Fibroblast of skin of scalp (primary cell): ENCODE results near the gene TEKT1.
"Not testable (repeated sequence)": the region's sequence is repeated elsewhere in the genome, so short reads cannot be mapped to it uniquely, and the experiment has no call there.

ENCODE experiments used
- DNase-seq: peaks from one replicate; pipeline ENCODE4 v3.0.0-alpha.2; 2013

TEKT1 gene

DNA sequence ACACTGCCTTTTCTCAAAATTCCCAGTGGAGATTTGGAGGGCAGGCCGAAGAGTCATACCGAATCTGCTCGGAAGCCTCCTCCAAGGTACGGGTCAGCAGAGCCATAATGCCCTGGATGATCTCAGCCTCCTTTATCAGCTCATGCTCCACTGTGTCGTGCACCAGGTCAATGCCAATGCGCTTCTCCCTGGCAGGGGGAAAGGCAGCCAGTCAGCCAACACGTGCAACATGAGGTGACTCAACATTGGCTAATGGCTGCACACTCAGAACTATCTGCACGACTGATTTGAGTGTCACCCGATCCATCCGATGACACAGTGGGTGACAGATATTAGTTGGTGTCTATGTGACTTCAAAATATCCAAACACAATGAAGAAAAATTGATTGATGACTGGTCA, 15.8 kb downstream of the TEKT1 start:
- DNase-seq: no peak

DNA sequence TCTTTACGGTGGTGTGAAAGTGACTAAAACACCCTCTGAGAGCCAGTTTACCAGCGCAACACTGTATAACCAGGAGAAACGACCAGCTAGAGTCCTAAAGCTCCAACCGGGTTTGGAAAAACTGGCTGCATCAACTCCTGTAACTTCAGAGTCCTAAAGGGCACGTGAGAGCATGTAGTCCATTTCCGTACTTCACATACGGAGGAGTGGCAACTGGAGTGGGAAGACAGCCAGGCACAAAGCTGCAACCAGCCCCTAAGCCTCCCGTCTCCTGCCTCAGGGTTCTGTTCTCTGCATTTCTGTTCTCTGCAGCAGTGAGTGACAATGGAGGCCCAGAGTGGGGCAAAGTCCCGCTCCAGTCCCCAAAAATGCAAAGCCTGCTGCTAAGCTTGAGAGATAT, 19.2 kb downstream of the TEKT1 start:
- no peak for DNase-seq

DNA sequence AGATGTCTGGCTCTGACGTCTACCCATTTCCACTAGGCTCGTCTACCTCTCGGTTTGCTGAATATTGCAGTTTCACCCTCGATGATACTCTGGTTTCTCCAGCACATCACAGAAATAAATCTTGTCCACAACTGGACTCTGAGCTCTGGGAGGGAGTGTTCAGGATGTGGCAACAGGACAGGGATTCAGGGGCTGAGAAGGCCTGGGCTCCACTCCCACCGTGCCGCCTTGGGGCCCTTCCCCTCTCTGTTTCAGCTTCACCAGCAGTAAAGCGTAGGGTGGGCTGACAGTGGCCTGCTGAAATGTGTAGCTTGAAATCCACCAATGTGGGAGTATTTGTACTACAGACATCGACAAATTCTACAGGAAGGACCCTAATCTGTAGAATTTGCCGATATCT, 20.0 kb downstream of the TEKT1 start:
- no peak for DNase-seq

DNA sequence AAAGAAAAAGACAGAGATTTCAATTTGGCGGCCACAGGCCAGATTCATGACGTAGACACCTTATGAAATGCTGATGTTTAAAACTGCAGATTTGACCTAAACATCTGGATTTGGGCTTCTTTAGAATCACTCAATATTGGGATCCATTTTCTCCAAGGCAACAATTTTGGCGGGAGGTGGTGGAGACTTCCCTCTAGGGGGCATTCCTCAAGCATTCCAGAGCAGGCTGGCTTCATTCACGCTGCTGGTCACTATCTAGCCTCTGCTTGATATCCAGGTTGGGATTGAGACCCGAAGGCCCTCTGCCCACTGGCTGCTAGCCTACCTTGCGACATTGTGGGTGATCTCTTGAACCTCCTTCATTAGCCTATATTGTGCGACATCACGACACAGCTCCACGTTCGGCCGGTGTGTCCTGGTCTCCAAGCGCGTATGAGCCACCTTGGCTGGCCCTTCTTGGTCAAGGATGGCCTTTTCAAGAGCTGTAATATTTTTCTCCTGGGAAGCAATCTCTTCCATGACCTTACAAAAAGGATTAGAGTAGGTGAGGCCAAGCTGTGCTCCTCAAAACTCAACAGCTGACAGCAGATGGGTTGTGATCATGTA, 31.0 kb downstream of the TEKT1 start:
- DNase-seq: peak; percentile 21

DNA sequence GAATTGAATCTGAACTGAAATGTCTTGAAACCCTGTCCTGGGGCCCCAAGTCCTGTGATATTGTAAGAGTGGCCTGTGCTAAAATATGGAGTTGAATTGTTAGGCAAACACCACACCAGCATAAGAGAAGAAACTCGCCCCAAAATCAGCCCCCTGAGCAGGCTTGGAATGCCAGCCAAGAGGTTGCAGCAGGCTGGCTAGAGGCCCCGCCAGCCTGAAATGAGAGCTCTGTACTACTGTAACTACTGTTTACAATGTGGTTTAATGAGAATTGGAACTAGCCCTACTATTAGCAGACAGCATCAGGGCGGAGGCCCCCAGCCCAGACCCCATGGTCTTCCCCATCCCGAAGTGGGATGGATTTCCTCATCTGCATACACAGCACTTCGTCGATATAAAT, 31.8 kb downstream of the TEKT1 start:
- no peak for DNase-seq

DNA sequence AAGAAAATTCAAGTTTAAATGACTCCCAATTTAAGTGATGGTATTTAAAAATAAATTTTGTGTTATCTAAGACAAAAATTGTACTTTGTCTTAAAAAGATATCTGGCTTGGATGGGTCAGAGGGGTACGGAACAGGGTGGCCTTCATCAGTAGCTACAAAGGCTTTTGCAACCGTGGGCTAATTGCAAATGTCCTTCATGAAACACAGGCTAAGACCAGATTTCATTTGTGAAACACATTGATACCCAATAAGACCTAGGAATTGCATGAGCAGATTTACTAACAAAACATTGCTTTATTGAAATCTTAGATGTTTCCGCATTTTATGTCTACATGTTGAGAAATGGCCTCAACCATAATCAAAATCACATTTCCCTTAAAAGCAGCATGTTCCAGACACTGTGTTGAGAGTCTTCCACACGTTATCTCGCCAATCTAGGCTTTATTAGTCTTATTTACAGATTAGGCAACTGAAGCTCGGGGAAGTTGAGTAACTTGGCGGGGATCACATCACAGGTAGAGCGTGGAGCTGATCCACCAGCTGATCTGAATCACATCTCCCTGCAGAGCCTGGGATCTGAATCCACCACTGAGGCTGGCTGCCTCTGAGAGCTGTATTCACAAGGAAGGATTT, 33.7 kb downstream of the TEKT1 start:
- DNase-seq: no peak

DNA sequence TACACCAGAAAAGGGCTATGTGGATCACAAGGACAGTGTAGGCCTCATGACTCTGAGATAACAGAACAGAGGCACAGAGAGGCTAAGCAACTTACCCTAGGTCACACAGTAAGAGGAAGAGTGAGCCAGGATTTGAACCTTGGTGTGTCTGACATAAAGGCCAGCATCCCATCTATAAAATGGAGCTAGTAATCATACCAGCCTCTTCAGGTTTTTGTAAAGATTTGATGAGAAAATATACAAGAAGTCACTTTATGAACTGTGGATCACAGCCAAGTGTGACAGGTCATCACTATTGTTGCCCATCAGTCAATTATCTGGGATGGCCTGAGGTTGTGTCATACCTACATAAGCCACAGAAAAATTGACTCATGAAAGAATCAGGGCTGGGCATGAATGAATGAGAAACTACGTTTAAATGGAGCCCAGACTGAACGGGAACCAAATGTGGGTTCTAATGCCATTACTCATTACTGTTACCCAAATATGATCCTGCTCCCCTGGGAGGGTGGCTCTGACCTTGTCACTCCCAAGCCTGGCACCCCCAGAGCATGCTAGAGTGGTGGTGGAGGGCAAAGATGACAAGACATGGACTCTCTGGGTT, 34.5 kb downstream of the TEKT1 start:
- DNase-seq: no peak

DNA sequence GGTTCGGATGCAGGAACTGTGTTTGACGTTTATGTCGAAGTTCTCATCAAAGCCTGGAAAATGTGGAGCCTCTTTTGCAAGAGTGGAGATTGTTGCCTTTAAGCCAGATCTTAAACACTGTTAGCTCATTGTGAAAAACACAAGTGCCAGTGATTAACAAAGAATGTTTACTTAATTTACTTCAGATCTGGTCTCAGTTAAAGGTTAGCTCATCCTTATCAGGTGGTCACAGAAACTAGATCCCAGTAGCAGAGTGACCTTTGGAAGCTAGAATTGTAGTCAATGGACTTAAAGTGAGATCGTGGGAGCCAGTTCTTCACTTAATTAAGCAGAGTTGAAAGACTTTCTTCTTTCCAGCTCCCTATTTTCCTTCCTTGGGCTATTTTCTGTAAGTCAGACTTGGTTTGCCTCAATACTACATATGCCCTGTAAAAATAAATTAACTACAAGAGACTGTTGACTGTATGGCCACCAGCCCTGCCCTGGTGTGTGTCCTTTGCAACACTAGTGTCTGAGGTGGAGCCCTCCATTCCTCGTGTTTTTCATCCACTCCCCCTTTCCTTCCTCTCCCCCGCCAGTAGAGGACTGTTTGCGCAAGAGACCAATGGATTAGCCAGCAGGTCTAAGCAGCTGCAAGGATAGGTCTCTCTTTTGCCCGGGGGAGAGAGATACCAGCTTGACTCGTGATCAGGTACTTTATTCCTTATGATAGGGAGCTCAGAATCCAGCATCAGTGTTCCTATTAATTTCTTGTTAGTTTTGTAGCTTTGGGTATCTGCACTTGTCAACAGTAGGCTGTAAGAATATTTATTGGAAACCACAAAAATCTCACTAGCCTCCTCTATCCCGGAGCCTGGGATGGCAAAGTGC, 35.3 kb downstream of the TEKT1 start:
- no peak for DNase-seq

DNA sequence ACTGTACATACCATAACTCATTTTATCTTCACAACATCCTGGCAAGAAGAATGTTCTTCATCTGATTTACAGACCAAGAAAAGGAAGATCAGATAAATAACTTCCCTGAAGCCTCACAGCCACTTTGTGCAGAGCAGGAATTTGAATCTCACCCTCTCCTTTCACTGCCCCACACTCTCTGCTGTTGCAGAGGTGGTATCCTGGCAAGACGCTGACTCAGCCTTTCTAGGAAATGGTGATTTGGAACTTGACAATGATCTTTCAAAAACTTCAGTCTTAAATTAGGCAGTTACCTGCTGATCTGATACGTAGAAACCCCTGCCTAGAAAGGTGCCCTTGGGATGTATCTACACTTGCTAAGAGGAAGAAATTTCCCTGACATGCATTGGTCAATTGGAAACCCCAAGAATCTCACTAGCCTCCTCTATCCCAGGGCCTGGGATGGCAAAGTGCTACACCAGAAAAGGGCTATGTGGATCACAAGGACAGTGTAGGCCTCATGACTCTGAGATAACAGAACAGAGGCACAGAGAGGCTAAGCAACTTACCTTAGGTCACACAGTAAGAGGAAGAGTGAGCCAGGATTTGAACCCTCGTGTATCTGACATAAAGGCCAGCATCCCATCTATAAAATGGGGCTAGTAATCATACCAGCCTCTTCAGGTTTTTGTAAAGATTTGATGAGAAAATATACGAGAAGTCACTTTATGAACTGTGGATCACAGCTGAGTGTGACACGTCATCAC, 37.6 kb downstream of the TEKT1 start:
- DNase-seq: no peak

DNA sequence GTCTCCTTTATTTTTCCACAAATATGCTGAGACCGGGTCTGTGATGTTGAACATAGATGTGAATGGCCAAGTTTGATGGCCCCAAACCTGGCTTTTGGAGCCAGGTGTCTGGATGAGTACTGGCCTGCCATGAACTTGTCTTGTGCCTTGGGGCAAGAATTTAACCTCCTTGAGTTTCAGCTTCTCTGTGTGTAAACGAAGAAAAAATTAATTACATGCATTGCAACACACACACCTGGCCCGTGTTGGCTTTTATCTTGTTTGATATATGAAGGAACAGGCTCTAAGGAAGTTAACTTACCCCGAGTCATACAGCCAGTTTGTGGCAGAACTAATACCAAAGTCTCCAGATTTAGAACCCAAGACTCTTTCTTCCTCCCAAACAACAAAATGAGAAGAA, 42.4 kb downstream of the TEKT1 start:
- no peak for DNase-seq

DNA sequence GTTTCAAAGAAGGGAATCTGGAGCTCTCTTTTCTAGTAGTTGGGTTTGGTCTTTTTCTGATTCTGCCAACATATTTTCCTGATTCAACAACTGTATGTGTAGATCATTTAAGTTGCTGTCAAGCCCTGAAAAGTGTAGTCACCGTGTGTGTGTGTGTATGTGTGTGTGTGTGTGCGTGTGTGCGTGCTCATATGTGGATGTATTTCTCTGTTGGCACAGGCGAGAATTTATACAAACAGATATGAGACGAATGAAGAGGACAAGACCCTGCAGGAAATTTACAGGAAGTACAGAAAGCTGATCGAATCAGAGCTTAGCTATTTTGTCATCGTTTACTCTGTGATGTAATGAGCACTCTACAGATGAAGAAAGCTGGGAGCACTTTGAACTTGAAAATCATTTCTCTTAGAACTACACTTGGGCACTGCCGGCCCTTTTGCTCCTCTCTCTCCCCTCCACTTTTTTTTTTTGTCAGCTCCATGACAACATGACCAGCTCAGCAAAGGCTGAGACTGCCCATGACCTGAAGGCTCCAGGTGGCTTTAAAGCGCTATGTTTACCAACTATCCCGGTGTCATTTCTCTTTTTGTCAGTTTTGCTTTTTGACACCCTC, 44.3 kb downstream of the TEKT1 start:
- DNase-seq: no peak

DNA sequence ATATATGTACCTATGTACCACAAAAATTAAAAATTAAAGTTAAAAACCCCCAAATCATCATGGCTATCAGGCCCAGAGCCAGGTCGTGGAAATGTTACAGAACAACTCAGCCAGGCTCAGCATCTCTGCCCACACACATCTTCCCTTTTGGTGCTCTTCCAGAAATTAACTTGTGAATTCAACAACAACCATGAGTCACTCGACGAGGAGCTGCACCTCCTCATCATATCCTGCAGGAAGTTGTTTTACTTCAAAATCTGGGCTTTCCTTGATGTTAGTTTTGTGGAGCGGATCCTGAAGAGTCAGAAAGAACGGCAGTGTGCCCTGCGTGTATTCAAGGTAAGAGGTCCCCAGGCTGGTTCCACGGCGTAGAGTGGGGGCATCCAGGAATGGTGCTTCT, 44.9 kb downstream of the TEKT1 start:
- DNase-seq: peak; percentile 39

DNA sequence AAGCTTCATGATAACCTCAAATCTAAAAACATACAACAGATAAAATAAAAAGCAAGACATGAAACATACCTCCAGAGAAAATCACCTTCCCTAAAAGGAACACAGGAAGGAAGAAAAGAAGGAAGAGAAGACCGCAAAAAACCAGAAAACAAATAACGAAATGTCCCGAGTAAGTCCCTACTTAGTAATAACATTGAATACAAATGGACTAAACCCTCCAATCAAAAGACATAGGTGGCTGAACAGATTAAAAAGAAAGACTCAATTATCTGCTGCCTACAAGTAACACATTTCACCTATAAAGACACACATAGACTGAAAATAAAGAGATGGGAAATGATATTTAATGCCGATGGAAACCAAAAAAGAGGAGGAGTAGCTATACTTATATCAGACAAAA, 49.3 kb downstream of the TEKT1 start:
- DNase-seq: no peak

DNA sequence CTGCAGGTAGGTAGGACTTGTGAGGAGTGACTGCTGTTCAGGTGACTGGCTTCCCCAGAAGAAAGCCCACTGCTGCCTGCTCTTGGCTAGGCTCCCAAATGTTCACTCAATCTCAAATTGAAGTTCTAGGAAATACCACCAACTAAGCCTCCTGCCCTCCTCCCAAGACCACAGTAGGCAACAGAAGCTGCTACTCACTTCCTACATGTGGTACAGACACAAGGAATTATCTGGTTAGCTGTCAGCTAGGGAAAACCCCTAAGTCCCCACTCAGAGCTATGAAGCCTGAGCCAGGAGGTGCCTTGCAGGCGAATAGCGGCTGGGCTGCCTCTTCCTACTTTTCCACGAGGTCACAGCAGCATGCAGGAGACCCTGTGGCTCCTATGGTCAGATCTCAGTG, 50.6 kb downstream of the TEKT1 start:
- DNase-seq: no peak

DNA sequence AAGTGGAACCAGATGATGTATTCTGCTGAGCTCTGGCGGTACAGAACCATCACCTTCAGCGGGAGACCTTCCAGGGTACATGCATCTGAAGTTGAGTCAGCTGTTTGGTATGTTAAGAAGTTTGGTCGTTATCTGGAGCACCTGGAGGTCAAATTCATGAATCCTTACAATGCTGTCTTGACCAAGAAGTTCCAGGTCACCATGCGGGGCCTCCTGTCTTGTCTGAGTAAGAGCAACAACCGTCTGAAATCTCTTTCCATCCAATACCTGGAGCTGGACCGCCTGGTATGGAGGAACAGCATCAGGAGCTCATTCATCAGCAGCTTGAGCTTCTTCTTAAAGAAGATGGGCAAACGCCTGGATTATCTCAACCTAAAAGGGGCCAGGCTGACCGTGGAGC, 51.5 kb downstream of the TEKT1 start:
- no peak for DNase-seq

DNA sequence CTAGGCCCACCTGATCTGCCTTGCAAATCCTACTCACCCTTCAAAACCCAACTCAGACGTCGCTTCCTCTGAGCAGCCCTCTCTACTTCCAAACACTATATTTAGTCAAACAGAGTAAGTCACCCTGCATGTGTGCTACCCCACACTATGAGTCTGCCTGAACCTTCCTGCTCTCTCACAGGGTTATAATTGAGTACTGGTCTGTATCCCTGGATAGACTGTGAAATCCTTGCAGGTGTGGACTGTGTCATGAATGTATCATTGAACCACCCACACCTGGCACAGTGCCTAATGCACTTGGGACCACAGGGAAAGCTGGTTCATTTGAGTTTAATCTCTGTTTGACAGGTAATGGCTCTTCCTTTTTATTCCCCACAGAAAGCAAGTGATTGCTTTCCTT, 52.1 kb downstream of the TEKT1 start:
- DNase-seq: no peak

DNA sequence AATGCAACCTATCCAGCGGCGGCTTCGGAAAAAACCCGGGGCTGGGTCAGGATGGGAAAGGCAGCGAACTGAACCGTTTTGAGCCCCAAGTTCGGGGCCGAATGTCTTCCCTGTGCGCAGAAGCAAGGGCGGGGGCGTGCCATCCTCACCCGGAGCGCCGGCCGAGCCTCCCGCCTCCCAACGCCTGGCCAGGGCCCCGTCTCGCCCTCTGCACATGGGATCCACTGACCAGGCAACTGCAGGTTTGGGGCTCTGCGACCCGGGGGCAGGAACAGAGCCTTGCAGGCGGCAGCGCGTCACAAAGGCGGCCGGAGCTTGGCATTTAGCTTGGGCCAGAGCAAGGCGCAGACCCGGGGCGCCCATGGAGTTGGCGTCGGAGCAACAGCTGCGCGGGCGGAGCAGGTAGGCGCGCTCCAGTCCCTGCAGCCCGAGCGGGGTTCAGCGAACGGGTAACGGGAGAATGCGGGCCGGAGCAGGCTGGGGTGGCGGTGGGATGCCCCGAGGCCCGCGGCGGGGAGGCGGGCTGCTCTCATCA, 55.6 kb downstream of the TEKT1 start, which contains the start of gene FBXO39:
Gene FBXO39, plus strand, starts transcription at position 345 of the 535 bp plus-strand sequence. CDS start 3,654 bp downstream, outside the sequence.
- no peak for DNase-seq

DNA sequence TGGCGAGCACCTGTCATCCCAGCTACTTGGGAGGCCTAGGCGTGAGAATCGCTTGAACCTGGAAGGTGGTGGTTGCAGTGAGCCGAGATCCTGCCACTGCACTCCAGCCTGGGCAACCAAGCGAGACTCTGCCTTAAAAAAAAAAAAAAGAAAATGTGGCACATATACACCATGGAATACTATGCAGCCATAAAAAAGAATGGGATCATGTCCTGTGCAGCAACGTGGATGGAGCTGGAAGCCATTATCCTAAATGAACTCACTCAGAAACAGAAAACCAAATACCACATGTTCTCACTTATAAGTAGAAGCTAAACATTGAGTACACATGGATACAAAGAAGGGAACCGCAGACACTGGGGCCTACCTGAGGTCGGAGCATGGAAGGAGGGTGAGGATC, 56.6 kb downstream of the TEKT1 start:
- DNase-seq: not testable (repeated sequence)

DNA sequence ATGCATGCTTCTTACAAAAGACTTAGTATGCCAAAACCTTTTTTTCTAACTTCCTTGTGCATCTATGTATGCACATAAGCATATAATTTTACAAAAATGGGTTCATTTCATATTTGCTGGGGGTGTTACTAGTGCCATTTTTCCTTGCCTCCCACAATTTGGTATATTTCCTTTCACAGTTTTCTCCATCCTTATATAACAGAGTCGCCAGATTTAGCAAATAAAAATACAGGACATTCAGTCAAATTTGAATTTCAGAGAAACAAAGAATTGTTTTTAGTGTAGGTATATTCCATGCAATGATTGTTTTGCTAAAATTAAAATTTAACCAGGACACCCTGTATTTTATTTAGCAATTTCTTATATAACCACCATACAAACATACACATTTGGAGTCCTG, 59.5 kb downstream of the TEKT1 start:
- DNase-seq: no peak

DNA sequence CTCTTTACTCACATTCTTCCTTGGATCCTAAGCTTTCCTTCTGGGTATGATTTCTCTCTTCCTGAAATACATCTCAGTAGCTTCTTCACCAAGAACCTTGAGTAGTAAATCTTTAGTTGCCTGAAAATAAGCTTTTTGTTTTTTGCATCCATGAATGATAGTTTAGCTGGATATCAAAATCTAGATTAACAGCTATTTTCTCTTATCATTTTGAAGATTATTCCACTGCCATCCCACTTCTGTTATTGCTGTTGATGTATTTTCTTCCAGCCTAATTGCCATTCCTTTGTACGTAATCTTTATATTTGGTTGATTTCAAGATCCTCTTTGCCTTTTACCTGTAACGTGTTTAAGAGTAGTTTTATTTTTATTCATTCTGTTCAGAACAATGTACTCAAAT, 63.1 kb downstream of the TEKT1 start:
- no peak for DNase-seq

DNA sequence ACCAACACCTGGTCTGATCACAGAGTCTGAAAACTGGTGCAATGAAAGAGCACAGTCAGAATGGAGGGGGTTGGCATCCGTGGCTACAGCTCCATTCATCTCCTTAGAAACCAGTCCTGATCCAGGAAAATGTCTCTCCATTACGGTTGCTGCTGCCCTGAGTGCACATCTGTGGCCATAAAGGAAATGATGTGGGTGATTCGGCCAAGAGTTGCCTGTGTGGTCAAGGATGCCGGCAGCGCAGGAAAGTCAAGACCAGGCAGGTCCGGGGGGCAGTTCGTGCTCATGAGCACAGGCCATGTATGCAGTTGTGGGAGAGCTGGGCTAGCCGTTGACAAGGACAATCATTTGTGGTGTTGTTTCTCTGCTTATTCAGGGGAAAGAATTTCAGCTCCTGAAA, 69.8 kb downstream of the TEKT1 start:
- DNase-seq: no peak

DNA sequence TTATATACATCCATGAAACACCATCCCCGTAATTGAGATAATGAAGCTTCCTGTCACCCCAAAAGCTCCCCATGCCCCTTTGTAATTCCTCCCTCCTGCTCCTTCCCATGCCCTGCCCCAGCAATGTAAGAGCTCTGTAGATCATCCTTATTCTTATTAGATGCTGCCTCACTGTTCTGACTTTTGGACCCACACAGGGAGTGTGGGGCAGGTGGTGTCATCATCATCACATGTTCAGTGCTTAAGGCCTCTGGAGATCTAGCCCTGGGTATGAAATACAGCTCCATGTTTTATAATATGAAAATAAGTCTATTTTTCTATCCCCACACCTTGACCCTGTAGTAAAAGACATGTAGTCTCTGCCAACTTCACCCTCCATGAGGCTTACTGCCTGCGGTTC, 73.8 kb downstream of the TEKT1 start:
- no peak for DNase-seq
